Activated CD4-positive, alpha-beta memory T cell treated with anti-CD3 and anti-CD28 coated beads, Interleukin-2, amount 10 ng/mL, durations not matched to agents 7 days and 5 days (primary cell): Measurements from ENCODE around the gene C3AR1. TPM values are rescaled to one million over a fixed set of nuclear protein-coding genes. Genes with fewer than 3 reads are reported as not detected.
"Not testable (repeated sequence)": the region's sequence is repeated elsewhere in the genome, so short reads cannot be mapped to it uniquely, and the experiment has no call there.

Source experiments
- CTCF ChIA-PET: fragments of 350-600 bp; sonication (Branson Sonifier 250); formaldehyde crosslinking; loops from one replicate; lab custom pipeline; 2021; ENCODE audit warnings: antibody characterized with exemption, inconsistent platforms; lab: Charles Lee
- POLR2A ChIA-PET: fragments of 350-600 bp; sonication (Branson Sonifier 250); formaldehyde crosslinking; loops from one replicate; lab custom pipeline; 2021; ENCODE audit warnings: antibody characterized with exemption; lab: Charles Lee
- DNase-seq: peaks from one replicate; pipeline ENCODE4 v3.0.0-alpha.2; 2020
- H3K27ac Mint-ChIP-seq: one replicate; pipeline ENCODE4 v1.8.0; 2021; ENCODE audit warnings: mild to moderate bottlenecking, mixed read lengths
- H3K27me3 Mint-ChIP-seq: one replicate; pipeline ENCODE4 v1.8.0; 2021; ENCODE audit warnings: mixed read lengths
- H3K36me3 Mint-ChIP-seq: one replicate; pipeline ENCODE4 v1.8.0; 2021; ENCODE audit warnings: low read depth, mixed read lengths
- H3K4me1 Mint-ChIP-seq: one replicate; pipeline ENCODE4 v1.8.0; 2021; ENCODE audit warnings: mixed read lengths
- H3K4me3 Mint-ChIP-seq: one replicate; pipeline ENCODE4 v1.8.0; 2021; ENCODE audit warnings: mild to moderate bottlenecking, mixed read lengths
- H3K9me3 Mint-ChIP-seq: one replicate; pipeline ENCODE4 v1.8.0; 2021; ENCODE audit warnings: mixed read lengths
- total RNA-seq, 2 experiments: library from RNA; stranded (reverse); gene quantifications; one replicate each; pipeline ENCODE4 v1.2.3, GENCODE V29; 2021

Gene C3AR1
- total RNA-seq, 2 experiments from 2014 or later: 11.4 to 12.2 TPM

DNA sequence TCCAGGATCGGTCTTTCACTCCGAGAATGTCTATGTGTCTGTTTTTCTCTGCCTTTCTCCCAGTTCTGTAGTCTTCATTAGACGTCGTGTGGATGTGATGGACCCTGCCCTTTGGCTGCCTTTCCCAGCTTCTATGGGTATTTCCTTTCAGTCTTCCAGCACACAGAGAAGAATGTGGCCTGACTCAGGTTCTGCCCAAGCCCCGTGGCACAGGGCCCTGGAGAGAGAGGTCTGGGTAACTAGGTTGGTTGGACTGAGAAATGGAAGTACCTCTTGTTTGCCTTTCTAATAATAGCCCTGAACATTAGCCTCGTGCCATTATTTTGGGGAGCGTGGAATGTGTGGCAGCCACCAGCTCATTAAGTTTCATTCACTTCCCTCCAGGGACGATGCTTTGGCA lies 29.8 kb downstream of the C3AR1 start:
- peaks cover 15% of the 10 kb centered on the region for H3K36me3 Mint-ChIP-seq
- H3K4me1 Mint-ChIP-seq: peaks cover 65% of the 10 kb centered on the region
- ChIA-PET POLR2A (no interaction called here), CTCF (interaction anchor here (1.2 to 3.9 kb wide), 3 partner anchors 7 to 42 kb away, joined by 3 to 15 read pairs (median 7); no protein-coding TSS in a partner anchor)
- H3K9me3 Mint-ChIP-seq: no peaks in the 10 kb centered on the region
- H3K27ac Mint-ChIP-seq: no peak overlapping the region
- H3K4me3 Mint-ChIP-seq: no peak overlapping the region
- no peak for DNase-seq
- H3K27me3 Mint-ChIP-seq: no peaks in the 10 kb centered on the region

DNA sequence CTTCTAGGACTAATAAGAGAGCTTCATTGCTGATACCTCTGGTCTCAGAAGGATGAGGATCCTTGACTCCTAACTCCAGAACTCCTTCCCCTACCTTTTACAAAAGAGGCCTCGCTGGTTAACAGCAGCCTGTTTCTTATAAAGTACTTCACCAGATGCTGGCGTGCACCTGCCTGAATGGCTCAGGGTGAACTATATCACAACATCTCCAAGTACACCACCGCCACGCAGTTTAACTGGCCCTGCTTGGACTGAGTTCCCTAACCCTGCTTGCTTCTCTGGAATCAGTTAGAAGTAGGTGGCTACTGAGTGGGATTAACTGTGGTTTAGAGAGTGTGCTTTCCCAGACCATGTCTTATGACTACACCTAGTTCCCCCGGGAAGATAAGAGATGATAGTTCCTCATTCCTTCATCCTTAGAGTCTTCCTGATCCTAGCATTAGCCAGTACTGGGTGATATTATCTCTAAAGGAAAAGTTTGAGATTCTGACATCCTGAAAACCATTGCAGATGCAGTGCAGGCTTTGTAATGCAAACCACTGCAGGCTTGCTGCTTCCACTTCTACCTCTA lies 30.6 kb downstream of the C3AR1 start:
- ChIA-PET CTCF (interaction anchor here (0.6 to 3.9 kb wide), 5 partner anchors 8 to 71 kb away, joined by 3 to 15 read pairs (median 3); no protein-coding TSS in a partner anchor), POLR2A (interaction anchor here (0.6 kb wide), 1 partner anchor 9 kb away, joined by 3 read pairs; no protein-coding TSS in a partner anchor)
- no peak overlapping the region for H3K27ac Mint-ChIP-seq
- H3K4me1 Mint-ChIP-seq: peaks cover 66% of the 10 kb centered on the region
- H3K4me3 Mint-ChIP-seq: no peak overlapping the region
- no peak for DNase-seq
- no peaks in the 10 kb centered on the region for H3K27me3 Mint-ChIP-seq
- no peaks in the 10 kb centered on the region for H3K9me3 Mint-ChIP-seq
- H3K36me3 Mint-ChIP-seq: peaks cover 10% of the 10 kb centered on the region

DNA sequence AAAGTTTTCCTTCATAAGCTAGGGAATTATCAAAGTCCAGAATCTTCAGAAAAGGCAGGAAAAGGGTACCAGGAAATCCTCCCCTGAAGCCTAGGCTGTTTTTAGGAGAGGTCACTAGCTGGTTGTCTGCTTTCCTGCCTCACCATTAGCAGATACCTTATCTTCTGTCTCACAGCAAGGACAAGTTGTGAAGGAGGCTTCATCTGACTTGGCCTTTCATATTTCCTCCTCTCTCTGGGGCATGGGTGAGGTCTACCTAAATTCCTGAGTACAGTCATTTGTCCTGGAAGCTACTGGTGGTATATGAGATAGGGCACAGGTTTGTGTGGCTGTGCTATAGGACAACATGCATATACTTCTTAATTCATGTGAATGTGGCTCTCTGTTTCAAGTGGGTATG lies 31.4 kb downstream of the C3AR1 start:
- peaks cover 66% of the 10 kb centered on the region for H3K4me1 Mint-ChIP-seq
- H3K36me3 Mint-ChIP-seq: peaks cover 9% of the 10 kb centered on the region
- no peak overlapping the region for H3K27ac Mint-ChIP-seq
- CTCF ChIA-PET: interaction anchor here (1.3 to 3.9 kb wide), 3 partner anchors 10 to 43 kb away, joined by 4 to 15 read pairs (median 9); no protein-coding TSS in a partner anchor
- POLR2A ChIA-PET: interaction anchor here (0.6 to 1.4 kb wide), 2 partner anchors 8 to 31 kb away, joined by 3 read pairs; partner anchors contain the start of gene C3AR1
- H3K4me3 Mint-ChIP-seq: peak overlapping the region; percentile 84
- no peaks in the 10 kb centered on the region for H3K27me3 Mint-ChIP-seq
- no peaks in the 10 kb centered on the region for H3K9me3 Mint-ChIP-seq
- DNase-seq: no peak

DNA sequence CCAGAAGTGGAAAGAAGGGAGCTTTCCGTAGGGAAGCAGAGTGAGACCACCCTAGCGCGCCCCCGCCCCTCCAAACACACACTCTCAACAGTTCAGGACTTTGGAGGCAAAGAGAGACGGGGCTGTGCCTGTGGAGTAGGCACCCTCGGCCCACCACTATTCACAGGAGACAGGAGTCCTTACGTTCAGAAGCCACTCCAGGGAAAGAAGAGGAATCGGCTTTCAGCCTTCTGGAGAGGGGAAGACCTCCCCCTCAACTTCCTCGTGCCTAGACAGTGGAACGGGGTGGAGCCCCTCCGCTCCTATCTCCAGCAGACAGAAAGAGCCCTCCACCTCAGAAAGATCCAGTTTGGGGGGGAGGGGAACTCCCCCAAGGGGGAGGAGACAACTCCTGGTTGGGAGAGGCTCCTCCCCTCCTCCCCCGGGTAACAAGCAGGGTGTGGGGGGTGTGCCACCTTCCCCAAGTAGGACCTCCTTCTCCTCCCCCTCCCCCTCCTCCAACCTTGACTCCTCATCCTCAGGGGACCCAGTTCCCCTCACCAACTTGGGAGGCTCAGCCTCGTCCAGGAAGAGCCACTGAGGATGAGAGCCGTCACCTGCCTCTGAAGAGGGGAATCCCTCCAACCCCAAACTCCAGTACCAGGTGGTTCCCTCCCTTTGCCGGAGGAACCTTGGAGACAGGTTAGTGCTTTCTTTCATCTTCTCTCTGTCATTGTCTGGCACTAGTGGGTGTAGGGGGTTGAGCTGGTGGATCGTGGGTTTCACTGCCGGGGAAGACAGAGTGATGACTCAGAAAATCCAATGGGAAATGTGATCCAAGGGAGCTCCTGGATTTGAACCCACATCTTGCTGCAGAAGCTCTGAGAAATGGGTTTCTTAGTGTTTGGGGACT lies 32.8 kb downstream of the C3AR1 start:
- ChIA-PET CTCF (interaction anchor here (0.6 to 3.9 kb wide), 5 partner anchors 11 to 176 kb away, joined by 4 to 15 read pairs (median 5); no protein-coding TSS in a partner anchor), POLR2A (interaction anchor here (1.0 to 1.4 kb wide), 4 partner anchors 11 to 100 kb away, joined by 3 to 6 read pairs (median 4); partner anchors contain the start of genes C3AR1 and SLC2A3)
- Mint-ChIP-seq H3K27ac (peak overlapping the region; percentile 44), H3K27me3 (no peaks in the 10 kb centered on the region), H3K4me1 (peaks cover 56% of the 10 kb centered on the region), H3K4me3 (peak overlapping the region; percentile 84), H3K9me3 (no peaks in the 10 kb centered on the region), H3K36me3 (peaks cover 7% of the 10 kb centered on the region)
- peak; percentile 46 for DNase-seq

GRCh38 chr12:8032242-8033152 lies 33.7 kb downstream of the C3AR1 start, which contains the start of gene FOXJ2:
TSS of gene FOXJ2 (plus strand) at chr12:8032716. CDS start at chr12:8039833, 7,117 bp downstream.
- Mint-ChIP-seq H3K27me3 (no peaks in the 10 kb centered on the region), H3K27ac (peak within 1 kb of the TSS; percentile 44), H3K4me1 (peaks cover 53% of the 10 kb centered on the region)

DNA sequence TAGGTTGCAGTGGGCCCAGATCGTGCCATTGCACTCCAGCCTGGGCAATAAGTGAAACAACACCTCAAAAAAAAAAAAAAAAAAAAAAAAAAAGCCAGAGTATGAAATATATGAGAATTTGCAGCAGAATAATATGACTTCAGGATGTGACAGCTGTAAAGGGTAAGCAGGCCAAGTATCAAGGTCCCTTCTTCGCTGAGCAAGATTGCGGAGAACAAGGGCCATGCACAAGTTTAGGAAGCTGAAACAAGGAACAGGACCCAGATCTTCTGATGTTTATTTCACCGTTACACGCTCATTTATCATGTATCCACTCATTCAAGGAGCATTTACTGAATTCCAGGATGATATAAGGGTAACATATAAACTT lies 34.3 kb downstream of the C3AR1 start:
- POLR2A ChIA-PET: interaction anchor here (1.0 to 1.6 kb wide), 5 partner anchors 9 to 106 kb away, joined by 3 to 6 read pairs (median 4); partner anchors contain the start of gene C3AR1
- H3K36me3 Mint-ChIP-seq: peaks cover 7% of the 10 kb centered on the region
- DNase-seq: no peak
- H3K9me3 Mint-ChIP-seq: no peaks in the 10 kb centered on the region
- no peaks in the 10 kb centered on the region for H3K27me3 Mint-ChIP-seq
- H3K4me1 Mint-ChIP-seq: peaks cover 49% of the 10 kb centered on the region
- CTCF ChIA-PET: interaction anchor here (0.6 to 2.1 kb wide), 3 partner anchors 33 to 98 kb away, joined by 3 to 5 read pairs (median 4); no protein-coding TSS in a partner anchor
- H3K4me3 Mint-ChIP-seq: peak overlapping the region; percentile 78
- H3K27ac Mint-ChIP-seq: peak overlapping the region; percentile 36

More at GRCh38 chr12:8032242-8033152, 33.7 kb downstream of the C3AR1 start, which contains the start of gene FOXJ2:
- ChIA-PET POLR2A (interaction anchor here (1.0 to 1.6 kb wide), 8 partner anchors 9 to 107 kb away, joined by 3 to 6 read pairs (median 4); partner anchors contain the start of genes C3AR1 and SLC2A3), CTCF (interaction anchor here (0.6 to 3.9 kb wide), 4 partner anchors 46 to 176 kb away, joined by 4 to 15 read pairs (median 4); no protein-coding TSS in a partner anchor)
- Mint-ChIP-seq H3K9me3 (no peaks in the 10 kb centered on the region), H3K4me3 (peak within 1 kb of the TSS; percentile 84), H3K36me3 (peaks cover 7% of the 10 kb centered on the region)
- peak; percentile 82 for DNase-seq

GRCh38 chr12:8031017-8031416 lies 35.1 kb downstream of the C3AR1 start:
- DNase-seq, H3K27ac Mint-ChIP-seq, H3K36me3 Mint-ChIP-seq, H3K4me3 Mint-ChIP-seq, H3K27me3 Mint-ChIP-seq, H3K9me3 Mint-ChIP-seq, CTCF ChIA-PET: not testable (repeated sequence)
- POLR2A ChIA-PET: interaction anchor here (0.9 to 1.6 kb wide), 2 partner anchors 73 to 105 kb away, joined by 3 to 4 read pairs; no protein-coding TSS in a partner anchor
- peaks cover 47% of the 10 kb centered on the region for H3K4me1 Mint-ChIP-seq

DNA sequence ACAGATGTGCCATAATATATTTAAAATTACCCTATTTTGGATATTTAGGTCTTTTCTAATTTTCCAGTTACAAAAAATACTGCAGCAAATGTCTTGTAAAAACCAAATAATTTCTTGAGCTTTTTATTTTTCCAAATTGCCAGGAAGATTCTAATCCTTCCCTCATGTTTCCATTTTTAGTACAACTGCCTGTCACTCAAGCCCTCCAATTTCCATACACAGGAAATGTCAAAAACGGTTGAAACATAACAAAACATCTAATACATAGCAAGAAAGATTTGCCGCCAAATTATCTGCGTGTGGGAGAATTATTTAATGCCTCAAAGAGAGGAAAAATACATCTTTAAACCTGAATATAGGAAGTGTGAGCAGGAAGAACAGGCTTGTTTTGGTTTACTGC lies 36.0 kb downstream of the C3AR1 start:
- DNase-seq: no peak
- ChIA-PET POLR2A (interaction anchor here (0.9 kb wide), 1 partner anchor 72 kb away, joined by 3 read pairs; no protein-coding TSS in a partner anchor), CTCF (no interaction called here)
- Mint-ChIP-seq H3K4me3 (no peak overlapping the region), H3K36me3 (peaks cover 7% of the 10 kb centered on the region), H3K27me3 (no peaks in the 10 kb centered on the region), H3K4me1 (peaks cover 42% of the 10 kb centered on the region), H3K27ac (no peak overlapping the region), H3K9me3 (no peaks in the 10 kb centered on the region)

GRCh38 chr12:8028267-8028666 lies 37.9 kb downstream of the C3AR1 start:
- H3K4me1 Mint-ChIP-seq: peaks cover 24% of the 10 kb centered on the region
- H3K36me3 Mint-ChIP-seq: no peaks in the 10 kb centered on the region
- H3K4me3 Mint-ChIP-seq: no peak overlapping the region
- no peak overlapping the region for H3K27ac Mint-ChIP-seq
- POLR2A ChIA-PET: interaction anchor here (1.3 to 2.5 kb wide), 3 partner anchors 10 to 53 kb away, joined by 6 to 20 read pairs (median 15); partner anchors contain the start of gene NECAP1
- no peak for DNase-seq
- no peaks in the 10 kb centered on the region for H3K27me3 Mint-ChIP-seq
- CTCF ChIA-PET: interaction anchor here (1.1 to 2.2 kb wide), 5 partner anchors 10 to 95 kb away, joined by 4 to 13 read pairs (median 5); no protein-coding TSS in a partner anchor
- no peaks in the 10 kb centered on the region for H3K9me3 Mint-ChIP-seq

- no peaks in the 10 kb centered on the region for H3K27me3 Mint-ChIP-seq
- H3K27ac Mint-ChIP-seq: peak overlapping the region; percentile 99
- CTCF ChIA-PET: interaction anchor here (0.9 to 2.2 kb wide), 8 partner anchors 11 to 196 kb away, joined by 3 to 13 read pairs (median 4); partner anchors contain the start of gene SLC2A3
- peaks cover 22% of the 10 kb centered on the region for H3K4me1 Mint-ChIP-seq
- H3K36me3 Mint-ChIP-seq: no peaks in the 10 kb centered on the region
- no peak for DNase-seq
- POLR2A ChIA-PET: interaction anchor here (1.1 to 2.5 kb wide), 9 partner anchors 11 to 216 kb away, joined by 3 to 20 read pairs (median 9); partner anchors contain the start of genes C3AR1 and NECAP1
- peak overlapping the region; percentile 88 for H3K4me3 Mint-ChIP-seq
- H3K9me3 Mint-ChIP-seq: no peaks in the 10 kb centered on the region
Measured at GRCh38 chr12:8027856-8028255, 38.3 kb downstream of the C3AR1 start.

- H3K9me3 Mint-ChIP-seq: no peaks in the 10 kb centered on the region
- DNase-seq: peak; percentile 98
- peak overlapping the region; percentile 99 for H3K27ac Mint-ChIP-seq
- ChIA-PET POLR2A (interaction anchor here (0.7 to 2.5 kb wide), 15 partner anchors 9 to 837 kb away, joined by 3 to 20 read pairs (median 7); partner anchors contain the start of genes C3AR1, NECAP1, PEX5 and SLC2A3), CTCF (interaction anchor here (1.6 to 2.2 kb wide), 4 partner anchors 12 to 93 kb away, joined by 5 to 13 read pairs (median 5); no protein-coding TSS in a partner anchor)
- H3K27me3 Mint-ChIP-seq: no peaks in the 10 kb centered on the region
- H3K36me3 Mint-ChIP-seq: no peaks in the 10 kb centered on the region
- peak overlapping the region; percentile 88 for H3K4me3 Mint-ChIP-seq
- H3K4me1 Mint-ChIP-seq: peaks cover 17% of the 10 kb centered on the region
Measured at GRCh38 chr12:8026291-8026900, 39.8 kb downstream of the C3AR1 start.
